GM23338 (cell line): ENCODE results near the gene ZNF397. TPM values are rescaled to one million over a fixed set of nuclear protein-coding genes. Genes with fewer than 3 reads are reported as not detected.

ENCODE experiments used
- ATAC-seq: fragments of 200-7000 bp; cut with Tn5 transposase; 3 replicates; pipeline ENCODE4 v1.9.1; 2020
- DNase-seq: peaks from one replicate; pipeline ENCODE4 v3.0.0-alpha.2; 2015; ENCODE audit warnings: low spot score
- H2AFZ ChIP-seq: fragments of 200-600 bp; sonication (generic); 2 replicates; pipeline ENCODE4 v1.8.0; 2016; ENCODE audit warnings: antibody characterized with exemption, mild to moderate bottlenecking, moderate library complexity
- H3F3A ChIP-seq: fragments of 200-600 bp; sonication (generic); replicated peaks from 2 replicates; pipeline ENCODE4 v1.8.0; 2017; ENCODE audit warnings: antibody characterized with exemption, mixed run types, low read depth
- H3K27ac ChIP-seq: fragments of 200-600 bp; sonication (generic); 2 replicates; pipeline ENCODE4 v1.6.1; 2016; ENCODE audit warnings: low read depth
- H3K27me3 ChIP-seq: fragments of 200-600 bp; sonication (generic); 2 replicates; pipeline ENCODE4 v1.8.0; 2016; ENCODE audit warnings: mild to moderate bottlenecking, mixed run types, moderate library complexity; ENCODE audit not compliant: insufficient read depth
- H3K36me3 ChIP-seq: fragments of 200-600 bp; sonication (generic); 2 replicates; pipeline ENCODE4 v1.8.0; 2016; ENCODE audit warnings: mild to moderate bottlenecking; ENCODE audit not compliant: insufficient read depth
- H3K4me1 ChIP-seq: fragments of 200-600 bp; sonication (generic); 2 replicates; pipeline ENCODE4 v1.8.0; 2016; ENCODE audit warnings: mild to moderate bottlenecking, moderate library complexity; ENCODE audit not compliant: insufficient read depth
- H3K4me2 ChIP-seq: fragments of 200-600 bp; sonication (generic); 2 replicates; pipeline ENCODE4 v1.7.1; 2017; ENCODE audit warnings: mixed run types
- H3K4me3 ChIP-seq: fragments of 200-600 bp; sonication (generic); 2 replicates; pipeline ENCODE4 v1.6.1; 2016; ENCODE audit warnings: mixed run types
- H3K79me2 ChIP-seq: fragments of 200-600 bp; sonication (generic); replicated peaks from 2 replicates; pipeline ENCODE4 v1.8.0; 2017; ENCODE audit warnings: mild to moderate bottlenecking; ENCODE audit not compliant: insufficient read depth
- H3K9me2 ChIP-seq: fragments of 200-600 bp; sonication (generic); 2 replicates; pipeline ENCODE4 v1.8.0; 2017; ENCODE audit not compliant: insufficient read depth
- H4K20me1 ChIP-seq: fragments of 200-600 bp; sonication (generic); replicated peaks from 2 replicates; pipeline ENCODE4 v1.8.0; 2017; ENCODE audit warnings: mild to moderate bottlenecking; ENCODE audit not compliant: insufficient read depth
- H3K27ac Mint-ChIP-seq: 2 replicates; pipeline ENCODE4 v1.8.0; 2020; ENCODE audit warnings: inconsistent platforms, mild to moderate bottlenecking, moderate library complexity, mixed read lengths
- H3K27me3 Mint-ChIP-seq: 3 replicates; pipeline ENCODE4 v1.8.0; 2022; ENCODE audit warnings: low read depth, mild to moderate bottlenecking, moderate library complexity, mixed read lengths, inconsistent platforms; ENCODE audit not compliant: insufficient read depth, poor library complexity
- H3K36me3 Mint-ChIP-seq: 3 replicates; pipeline ENCODE4 v1.8.0; 2021; ENCODE audit warnings: low read depth, mild to moderate bottlenecking, inconsistent platforms, moderate library complexity, mixed read lengths
- H3K4me1 Mint-ChIP-seq: 3 replicates; pipeline ENCODE4 v1.8.0; 2020; ENCODE audit warnings: mild to moderate bottlenecking, inconsistent platforms, mixed read lengths
- H3K4me3 Mint-ChIP-seq: 3 replicates; pipeline ENCODE4 v1.8.0; 2021; ENCODE audit warnings: moderate library complexity, mild to moderate bottlenecking, inconsistent platforms, mixed read lengths
- H3K9me3 Mint-ChIP-seq: 3 replicates; pipeline ENCODE4 v1.8.0; 2020; ENCODE audit warnings: moderate library complexity, mild to moderate bottlenecking, inconsistent platforms, mixed read lengths
- CREB1 ChIP-seq: fragments of 250-450 bp; sonication (Bioruptor Pico); IDR thresholded peaks from 2 replicates; pipeline ENCODE4 v1.5.0; 2020; ENCODE audit warnings: low read depth, mild to moderate bottlenecking, moderate library complexity
- EZH2 ChIP-seq: fragments of 200-600 bp; sonication (generic); IDR thresholded peaks from one replicate; pipeline ENCODE4 v1.8.0; 2017; ENCODE audit warnings: antibody characterized with exemption, mild to moderate bottlenecking, low read depth; ENCODE audit not compliant: unreplicated experiment
- EZH2phosphoT487 ChIP-seq: fragments of 200-600 bp; sonication (generic); IDR thresholded peaks from one replicate; pipeline ENCODE4 v1.8.1; 2018; ENCODE audit warnings: antibody characterized with exemption; ENCODE audit not compliant: unreplicated experiment
- NANOG ChIP-seq: IDR thresholded peaks from 2 replicates; pipeline ENCODE4 v1.6.1; 2016; ENCODE audit warnings: antibody characterized with exemption, borderline replicate concordance
- POLR2AphosphoS5 ChIP-seq: IDR thresholded peaks from 2 replicates; pipeline ENCODE4 v1.6.1; 2016; ENCODE audit warnings: antibody characterized with exemption, low read depth
- ZNF114 ChIP-seq: fragments of 250-450 bp; sonication (Bioruptor Pico); IDR thresholded peaks from 2 replicates; pipeline ENCODE4 v1.5.0; 2020; ENCODE audit warnings: mild to moderate bottlenecking, moderate library complexity
- polyA plus RNA-seq: library from polyadenylated mRNA; unstranded; fragments of >200 nt; fragmentation: Nextera tagmentation; extraction: Ambion mirVana; gene quantifications from 2 replicates; pipeline ENCODE4 v1.2.1, GENCODE V29; 2016
- total RNA-seq: library from RNA; depleted of rRNA; stranded (reverse); fragments of >200 nt; shearing (Covaris generic); gene quantifications from 2 replicates; pipeline ENCODE4 v1.2.3, GENCODE V29; 2014
- TF ChIP-seq, protein P1 (sequence below): IDR thresholded peaks from 2 replicates; pipeline ENCODE4 v1.6.1; 2016; ENCODE audit warnings: antibody characterized with exemption
- TF ChIP-seq, protein P2 (sequence below): fragments of 250-450 bp; sonication (Bioruptor Pico); IDR thresholded peaks from 2 replicates; pipeline ENCODE4 v1.5.0; 2020; ENCODE audit warnings: mild to moderate bottlenecking, moderate library complexity

Gene ZNF397
- total and polyA plus RNA-seq, 2 experiments from 2014 or later, result 19.1 to 48.6 TPM

DNA sequence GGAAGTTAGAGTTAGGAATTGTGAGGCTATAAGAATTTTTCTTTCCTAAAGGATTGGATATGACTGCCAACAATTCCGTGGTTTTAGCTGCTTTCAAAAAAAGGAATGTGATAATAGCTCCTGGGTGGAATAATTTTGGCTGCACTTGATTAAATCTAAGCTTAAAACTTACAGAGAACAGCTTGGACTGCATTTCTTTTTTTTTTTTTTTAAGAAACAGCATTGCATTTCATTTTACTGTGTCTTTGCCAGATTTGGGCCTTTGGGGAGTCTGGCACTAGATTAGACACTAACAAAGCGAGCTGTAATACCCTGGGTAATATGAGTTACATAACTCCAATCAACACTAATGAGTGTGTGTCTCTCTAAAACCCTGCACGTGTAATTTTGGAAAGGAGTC lies 37.8 kb upstream of the ZNF397 start:
- H3K4me3 ChIP-seq, result no peak overlapping the region
- TF ChIP-seq ZNF114 (CRISPR knock-in tag), result no peak
- TF ChIP-seq, protein P1, sequence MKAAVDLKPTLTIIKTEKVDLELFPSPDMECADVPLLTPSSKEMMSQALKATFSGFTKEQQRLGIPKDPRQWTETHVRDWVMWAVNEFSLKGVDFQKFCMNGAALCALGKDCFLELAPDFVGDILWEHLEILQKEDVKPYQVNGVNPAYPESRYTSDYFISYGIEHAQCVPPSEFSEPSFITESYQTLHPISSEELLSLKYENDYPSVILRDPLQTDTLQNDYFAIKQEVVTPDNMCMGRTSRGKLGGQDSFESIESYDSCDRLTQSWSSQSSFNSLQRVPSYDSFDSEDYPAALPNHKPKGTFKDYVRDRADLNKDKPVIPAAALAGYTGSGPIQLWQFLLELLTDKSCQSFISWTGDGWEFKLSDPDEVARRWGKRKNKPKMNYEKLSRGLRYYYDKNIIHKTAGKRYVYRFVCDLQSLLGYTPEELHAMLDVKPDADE, result no peak
- no peak for TF ChIP-seq EZH2phosphoT487
- no peak for TF ChIP-seq POLR2AphosphoS5
- TF ChIP-seq NANOG, result no peak
- TF ChIP-seq EZH2, result no peak
- TF ChIP-seq, protein P2, sequence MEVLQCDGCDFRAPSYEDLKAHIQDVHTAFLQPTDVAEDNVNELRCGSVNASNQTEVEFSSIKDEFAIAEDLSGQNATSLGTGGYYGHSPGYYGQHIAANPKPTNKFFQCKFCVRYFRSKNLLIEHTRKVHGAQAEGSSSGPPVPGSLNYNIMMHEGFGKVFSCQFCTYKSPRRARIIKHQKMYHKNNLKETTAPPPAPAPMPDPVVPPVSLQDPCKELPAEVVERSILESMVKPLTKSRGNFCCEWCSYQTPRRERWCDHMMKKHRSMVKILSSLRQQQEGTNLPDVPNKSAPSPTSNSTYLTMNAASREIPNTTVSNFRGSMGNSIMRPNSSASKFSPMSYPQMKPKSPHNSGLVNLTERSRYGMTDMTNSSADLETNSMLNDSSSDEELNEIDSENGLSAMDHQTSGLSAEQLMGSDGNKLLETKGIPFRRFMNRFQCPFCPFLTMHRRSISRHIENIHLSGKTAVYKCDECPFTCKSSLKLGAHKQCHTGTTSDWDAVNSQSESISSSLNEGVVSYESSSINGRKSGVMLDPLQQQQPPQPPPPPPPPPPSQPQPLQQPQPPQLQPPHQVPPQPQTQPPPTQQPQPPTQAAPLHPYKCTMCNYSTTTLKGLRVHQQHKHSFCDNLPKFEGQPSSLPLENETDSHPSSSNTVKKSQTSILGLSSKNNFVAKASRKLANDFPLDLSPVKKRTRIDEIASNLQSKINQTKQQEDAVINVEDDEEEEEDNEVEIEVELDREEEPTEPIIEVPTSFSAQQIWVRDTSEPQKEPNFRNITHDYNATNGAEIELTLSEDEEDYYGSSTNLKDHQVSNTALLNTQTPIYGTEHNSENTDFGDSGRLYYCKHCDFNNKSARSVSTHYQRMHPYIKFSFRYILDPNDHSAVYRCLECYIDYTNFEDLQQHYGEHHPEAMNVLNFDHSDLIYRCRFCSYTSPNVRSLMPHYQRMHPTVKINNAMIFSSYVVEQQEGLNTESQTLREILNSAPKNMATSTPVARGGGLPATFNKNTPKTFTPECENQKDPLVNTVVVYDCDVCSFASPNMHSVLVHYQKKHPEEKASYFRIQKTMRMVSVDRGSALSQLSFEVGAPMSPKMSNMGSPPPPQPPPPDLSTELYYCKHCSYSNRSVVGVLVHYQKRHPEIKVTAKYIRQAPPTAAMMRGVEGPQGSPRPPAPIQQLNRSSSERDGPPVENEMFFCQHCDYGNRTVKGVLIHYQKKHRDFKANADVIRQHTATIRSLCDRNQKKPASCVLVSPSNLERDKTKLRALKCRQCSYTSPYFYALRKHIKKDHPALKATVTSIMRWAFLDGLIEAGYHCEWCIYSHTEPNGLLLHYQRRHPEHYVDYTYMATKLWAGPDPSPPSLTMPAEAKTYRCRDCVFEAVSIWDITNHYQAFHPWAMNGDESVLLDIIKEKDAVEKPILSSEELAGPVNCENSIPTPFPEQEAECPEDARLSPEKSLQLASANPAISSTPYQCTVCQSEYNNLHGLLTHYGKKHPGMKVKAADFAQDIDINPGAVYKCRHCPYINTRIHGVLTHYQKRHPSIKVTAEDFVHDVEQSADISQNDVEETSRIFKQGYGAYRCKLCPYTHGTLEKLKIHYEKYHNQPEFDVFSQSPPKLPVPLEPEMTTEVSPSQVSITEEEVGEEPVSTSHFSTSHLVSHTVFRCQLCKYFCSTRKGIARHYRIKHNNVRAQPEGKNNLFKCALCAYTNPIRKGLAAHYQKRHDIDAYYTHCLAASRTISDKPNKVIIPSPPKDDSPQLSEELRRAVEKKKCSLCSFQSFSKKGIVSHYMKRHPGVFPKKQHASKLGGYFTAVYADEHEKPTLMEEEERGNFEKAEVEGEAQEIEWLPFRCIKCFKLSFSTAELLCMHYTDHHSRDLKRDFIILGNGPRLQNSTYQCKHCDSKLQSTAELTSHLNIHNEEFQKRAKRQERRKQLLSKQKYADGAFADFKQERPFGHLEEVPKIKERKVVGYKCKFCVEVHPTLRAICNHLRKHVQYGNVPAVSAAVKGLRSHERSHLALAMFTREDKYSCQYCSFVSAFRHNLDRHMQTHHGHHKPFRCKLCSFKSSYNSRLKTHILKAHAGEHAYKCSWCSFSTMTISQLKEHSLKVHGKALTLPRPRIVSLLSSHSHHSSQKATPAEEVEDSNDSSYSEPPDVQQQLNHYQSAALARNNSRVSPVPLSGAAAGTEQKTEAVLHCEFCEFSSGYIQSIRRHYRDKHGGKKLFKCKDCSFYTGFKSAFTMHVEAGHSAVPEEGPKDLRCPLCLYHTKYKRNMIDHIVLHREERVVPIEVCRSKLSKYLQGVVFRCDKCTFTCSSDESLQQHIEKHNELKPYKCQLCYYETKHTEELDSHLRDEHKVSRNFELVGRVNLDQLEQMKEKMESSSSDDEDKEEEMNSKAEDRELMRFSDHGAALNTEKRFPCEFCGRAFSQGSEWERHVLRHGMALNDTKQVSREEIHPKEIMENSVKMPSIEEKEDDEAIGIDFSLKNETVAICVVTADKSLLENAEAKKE (CRISPR knock-in tag), result no peak
- TF ChIP-seq CREB1 (CRISPR knock-in tag), result no peak
- H2AFZ ChIP-seq, result no peak overlapping the region
- ATAC-seq (no peak), DNase-seq (no peak)
- peaks cover 3% of the 10 kb centered on the region; the same call in 2 of the 3 replicates for H3K4me1 Mint-ChIP-seq
- H3K9me2 ChIP-seq, result no peaks in the 10 kb centered on the region
- H3K27me3 ChIP-seq, result no peaks in the 10 kb centered on the region
- H3K27ac Mint-ChIP-seq, result no peak overlapping the region
- H3K27ac ChIP-seq, result no peak overlapping the region
- H3K36me3 Mint-ChIP-seq, result peaks cover 20% of the 10 kb centered on the region
- peaks cover 20% of the 10 kb centered on the region for H3K9me3 Mint-ChIP-seq
- H4K20me1 ChIP-seq, result no peaks in the 10 kb centered on the region
- H3K4me1 ChIP-seq, result 0 out of 2 replicates have a peak, but pooled peaks cover 3% of the 10 kb centered on the region
- peaks cover 2% of the 10 kb centered on the region for H3K27me3 Mint-ChIP-seq
- no peaks in the 10 kb centered on the region for H3K79me2 ChIP-seq
- 0 out of 2 replicates have a peak, but pooled peaks cover 3% of the 10 kb centered on the region for H3K36me3 ChIP-seq
- no peaks in the 10 kb centered on the region for H3F3A ChIP-seq
- no peak overlapping the region for H3K4me3 Mint-ChIP-seq
- no peak overlapping the region for H3K4me2 ChIP-seq
